ENCODE measurements around the gene OBSCN. TPM values are rescaled to one million over a fixed set of nuclear protein-coding genes. Genes with fewer than 3 reads are reported as not detected.

The OBSCN gene
- total RNA-seq, 1 experiment from 2014 or later, result 14.3 TPM

DNA sequence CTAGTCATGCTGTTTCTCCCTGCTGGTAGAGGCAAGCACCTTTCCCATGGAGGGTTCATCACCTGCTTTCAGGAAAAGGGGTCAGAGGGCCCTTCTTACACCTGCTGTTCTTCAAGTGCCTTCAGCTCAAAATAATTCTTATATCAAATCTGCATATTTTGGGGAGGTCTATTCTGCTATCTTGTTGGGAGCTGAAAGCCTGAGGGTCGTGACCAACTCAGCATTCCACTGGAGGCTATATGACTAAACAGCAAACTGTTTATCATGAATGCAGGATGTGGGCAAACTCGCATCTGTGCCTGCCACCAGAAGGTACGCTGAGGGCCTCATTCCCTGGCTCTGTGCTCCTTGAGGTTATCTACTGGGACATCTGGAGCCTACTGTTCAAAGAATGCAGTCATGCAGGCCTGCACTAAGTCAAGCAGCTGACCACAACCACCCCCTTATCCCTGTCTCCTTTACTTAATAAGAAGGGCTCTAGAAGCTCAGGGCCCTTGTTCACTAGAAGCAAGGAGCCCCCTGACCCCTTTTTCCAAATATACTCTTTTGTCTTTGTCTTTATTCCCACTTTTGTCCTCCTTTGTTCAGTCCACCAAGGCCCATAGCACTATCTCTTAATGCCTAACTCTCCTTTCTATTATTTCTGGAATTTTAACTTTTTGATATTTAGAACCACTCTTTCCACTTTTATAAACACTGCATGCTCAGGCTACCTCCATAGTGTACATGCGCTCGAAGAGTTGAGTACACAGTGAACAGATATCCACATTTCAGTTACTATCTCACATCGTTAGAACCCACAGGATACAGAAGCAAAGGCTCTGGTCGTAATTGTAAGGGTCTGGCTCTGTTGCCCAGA, 213.4 kb downstream of the OBSCN start:
- DNase-seq (ENCODE audit: extremely low read depth, low read depth), result no peak

DNA sequence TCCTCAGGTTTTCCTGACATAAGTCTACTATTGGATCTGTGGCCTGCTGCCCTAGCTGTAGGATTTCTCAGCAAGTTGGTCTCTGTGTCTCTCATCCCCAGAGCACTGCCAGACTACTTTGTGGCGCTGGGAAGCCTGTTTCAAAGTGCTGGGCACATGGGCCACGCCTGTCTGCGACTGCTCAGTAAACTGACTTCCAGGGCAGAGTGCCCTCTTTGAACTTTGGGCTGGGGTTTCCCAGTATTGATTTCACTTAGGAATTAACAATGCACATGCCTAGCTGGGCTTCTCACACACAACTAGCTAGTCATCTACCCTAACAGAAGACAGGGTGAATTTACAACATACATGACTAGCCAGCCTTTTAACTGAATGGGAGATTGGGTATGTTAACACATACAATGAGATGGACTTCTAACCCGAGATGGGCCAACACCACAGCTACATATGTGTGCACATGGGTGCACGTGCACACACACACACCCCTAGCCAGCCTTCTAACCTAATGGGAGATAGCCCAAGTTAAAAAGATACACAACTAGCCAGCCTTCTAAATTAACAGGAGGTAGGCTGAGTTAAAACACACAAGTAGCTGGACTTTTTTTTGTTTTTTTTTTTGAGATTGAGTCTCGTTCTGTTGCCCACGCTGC, 215.7 kb downstream of the OBSCN start:
- DNase-seq (ENCODE audit: extremely low read depth, low read depth), result no peak

DNA sequence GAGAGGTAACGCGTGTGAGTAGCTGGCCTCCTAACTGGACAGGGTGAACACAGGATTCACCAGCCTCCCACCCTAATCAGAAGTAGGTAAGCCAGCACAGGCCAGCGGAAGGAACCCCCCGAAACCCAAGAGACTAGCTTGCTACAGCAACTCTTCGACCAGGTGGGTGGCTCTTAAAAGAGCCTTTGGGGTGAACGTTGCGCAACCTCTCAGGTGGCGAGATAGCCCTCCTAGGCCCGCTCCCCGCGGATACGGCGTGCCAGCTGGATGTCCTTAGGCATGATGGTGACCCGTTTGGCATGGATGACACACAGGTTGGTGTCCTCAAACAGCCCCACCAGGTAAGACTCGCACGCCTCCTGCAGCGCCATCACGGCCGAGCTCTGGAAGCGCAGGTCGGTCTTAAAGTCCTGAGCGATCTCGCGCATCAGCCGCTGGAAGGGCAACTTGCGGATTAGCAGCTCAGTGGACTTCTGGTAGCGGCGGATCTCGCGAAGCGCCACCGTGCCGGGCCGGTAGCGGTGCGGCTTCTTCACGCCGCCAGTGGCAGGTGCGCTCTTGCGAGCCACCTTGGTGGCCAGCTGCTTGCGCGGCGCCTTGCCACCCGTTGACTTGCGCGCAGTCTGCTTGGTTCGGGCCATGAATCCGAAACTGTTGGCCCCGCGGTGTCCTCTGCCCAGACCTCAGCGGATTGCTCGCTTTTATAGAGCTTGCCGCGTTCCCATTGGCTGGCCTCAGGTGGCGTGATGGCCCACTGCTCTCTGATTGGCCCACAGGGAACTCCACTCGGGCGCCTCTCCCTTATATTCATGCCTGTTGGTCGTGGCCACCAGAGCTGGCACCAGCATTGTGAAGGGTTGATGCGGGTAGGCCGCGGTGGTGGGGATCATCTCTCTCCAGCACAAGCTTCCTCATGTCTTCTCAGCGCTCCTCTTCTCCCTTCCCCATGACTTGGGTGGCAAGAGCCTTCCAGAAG, 217.1 kb downstream of the OBSCN start:
- DNase-seq (ENCODE audit: extremely low read depth, low read depth), result no peak

DNA sequence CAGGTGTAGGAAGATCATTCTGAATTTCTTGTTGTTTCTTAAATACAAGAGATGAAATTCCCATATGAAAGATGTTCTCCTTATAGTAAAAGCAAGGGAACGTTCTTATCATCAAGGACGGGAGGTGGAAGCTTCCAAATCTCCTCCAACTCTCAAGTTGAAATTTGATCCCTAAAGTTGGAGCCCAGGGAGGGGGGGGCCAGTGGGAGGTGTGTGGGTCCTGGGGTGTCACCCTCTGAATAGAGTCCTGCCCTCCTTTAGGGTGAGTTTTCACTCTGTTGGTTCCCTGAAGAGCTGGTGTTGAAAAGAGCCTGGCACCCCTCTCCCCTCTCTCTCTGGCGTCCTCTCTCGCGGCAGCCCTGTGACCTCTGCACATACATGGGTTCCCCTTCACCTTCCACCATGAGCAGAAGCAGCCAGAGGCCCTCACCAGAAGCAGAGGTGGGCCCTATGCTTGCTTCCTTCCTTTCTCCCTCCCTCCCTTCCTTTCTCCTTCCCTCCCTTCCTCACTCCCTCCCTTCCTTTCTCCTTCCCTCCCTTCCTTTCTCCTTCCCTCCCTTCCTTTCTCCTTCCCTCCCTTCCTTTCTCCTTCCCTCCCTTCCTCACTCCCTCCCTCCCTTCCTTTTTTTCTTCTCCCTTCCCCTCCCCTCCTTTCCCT, 218.8 kb downstream of the OBSCN start:
- no peak for DNase-seq (ENCODE audit: extremely low read depth, low read depth)

DNA sequence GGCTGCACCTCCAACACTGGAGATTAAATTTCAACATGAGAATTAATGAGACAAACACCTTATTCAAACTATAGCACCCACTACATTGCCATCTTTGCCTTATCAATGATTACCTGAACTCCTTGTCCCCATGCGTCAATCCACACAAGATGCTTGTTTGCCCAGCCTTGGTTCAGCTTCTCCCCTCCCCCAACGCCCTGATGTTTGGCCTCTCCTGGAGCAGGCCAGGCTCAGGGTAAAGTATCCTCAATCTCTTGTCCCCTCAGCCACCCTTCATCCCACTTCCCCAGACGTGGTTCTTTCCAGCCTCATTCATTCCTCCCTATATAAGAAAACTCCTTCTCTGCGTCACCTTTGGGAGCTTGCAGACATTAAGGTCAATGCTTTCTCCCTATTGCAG, 220.6 kb downstream of the OBSCN start:
- DNase-seq (ENCODE audit: extremely low read depth, low read depth), result no peak

Other genes with a start within 250 kb of the OBSCN start
- gene WNT3A, start 201.0 kb upstream of the OBSCN start, total RNA-seq (2014; rRNA removed; shearing (Covaris generic)), result not detected in 2 replicates
- gene ARF1, start 125.3 kb upstream of the OBSCN start, total RNA-seq (2014; rRNA removed; shearing (Covaris generic)), result 318 and 373 TPM in 2 replicates
- 22.1 and 23.8 TPM in 2 replicates for gene C1orf35, start 104.7 kb upstream of the OBSCN start, total RNA-seq (2014; rRNA removed; shearing (Covaris generic))
- gene MRPL55, start 98.7 kb upstream of the OBSCN start, total RNA-seq (2014; rRNA removed; shearing (Covaris generic)), result 71.2 and 91.6 TPM in 2 replicates
- 169 and 195 TPM in 2 replicates for gene GUK1, start 67.8 kb upstream of the OBSCN start, total RNA-seq (2014; rRNA removed; shearing (Covaris generic))
- 0.52 and 0.72 TPM in 2 replicates for gene GJC2, start 58.1 kb upstream of the OBSCN start, total RNA-seq (2014; rRNA removed; shearing (Covaris generic))
- 3.7 and 5.0 TPM in 2 replicates for gene IBA57, start 42.2 kb upstream of the OBSCN start, total RNA-seq (2014; rRNA removed; shearing (Covaris generic))
- 30.2 and 33.7 TPM in 2 replicates for gene TRIM11, start 198.8 kb downstream of the OBSCN start, total RNA-seq (2014; rRNA removed; shearing (Covaris generic))
- gene TRIM17, start 208.8 kb downstream of the OBSCN start, total RNA-seq (2014; rRNA removed; shearing (Covaris generic)), result not detected in 2 replicates